MM.1S (cell line): ENCODE results near the gene KNG1.

ENCODE experiments used
- DNase-seq: peaks from one replicate; pipeline ENCODE4 v3.0.0-alpha.2; 2015
- H2AFZ ChIP-seq: fragments of 300-600 bp; sonication (generic); 2 replicates; pipeline ENCODE4 v1.6.0; 2016; ENCODE audit warnings: antibody characterized with exemption, low read length
- H3F3A ChIP-seq: fragments of 300-600 bp; sonication (generic); 2 replicates; pipeline ENCODE4 v1.6.1; 2016; ENCODE audit warnings: mild to moderate bottlenecking, antibody characterized with exemption, low read length, moderate library complexity, mixed read lengths; ENCODE audit not compliant: insufficient read depth
- H3K27ac ChIP-seq: fragments of 300-600 bp; sonication (generic); 2 replicates; pipeline ENCODE4 v1.5.1; 2016; ENCODE audit warnings: mild to moderate bottlenecking, low read length
- H3K27me3 ChIP-seq: fragments of 300-600 bp; sonication (generic); replicated peaks from 2 replicates; pipeline ENCODE4 v1.6.0; 2016; ENCODE audit warnings: low read length; ENCODE audit not compliant: insufficient read depth
- H3K36me3 ChIP-seq: fragments of 300-600 bp; sonication (generic); replicated peaks from 2 replicates; pipeline ENCODE4 v1.6.1; 2016; ENCODE audit warnings: mild to moderate bottlenecking, low read length, mixed read lengths; ENCODE audit not compliant: insufficient read depth
- H3K4me1 ChIP-seq: fragments of 300-600 bp; sonication (generic); 2 replicates; pipeline ENCODE4 v1.6.1; 2016; ENCODE audit warnings: low read length, mixed read lengths
- H3K4me2 ChIP-seq: fragments of 300-600 bp; sonication (generic); 2 replicates; pipeline ENCODE4 v1.6.0; 2016; ENCODE audit warnings: low read depth, low read length
- H3K4me3 ChIP-seq: fragments of 300-600 bp; sonication (generic); 2 replicates; pipeline ENCODE4 v1.5.1; 2016; ENCODE audit warnings: low read length, mixed read lengths
- H3K79me2 ChIP-seq: fragments of 300-600 bp; sonication (generic); 2 replicates; pipeline ENCODE4 v1.6.1; 2016; ENCODE audit warnings: mixed run types, low read length, mixed read lengths
- H3K9ac ChIP-seq: fragments of 300-600 bp; sonication (generic); 2 replicates; pipeline ENCODE4 v1.6.1; 2016; ENCODE audit warnings: low read length, mixed read lengths
- H3K9me2 ChIP-seq: fragments of 300-600 bp; sonication (generic); replicated peaks from 2 replicates; pipeline ENCODE4 v1.6.1; 2016; ENCODE audit warnings: mild to moderate bottlenecking, low read length, mixed read lengths; ENCODE audit not compliant: insufficient read depth
- H3K9me3 ChIP-seq: fragments of 300-600 bp; sonication (generic); replicated peaks from 2 replicates; pipeline ENCODE4 v1.6.1; 2016; ENCODE audit warnings: mild to moderate bottlenecking, low read length, mixed read lengths; ENCODE audit not compliant: insufficient read depth
- H4K20me1 ChIP-seq: fragments of 300-600 bp; sonication (generic); 2 replicates; pipeline ENCODE4 v1.6.1; 2016; ENCODE audit warnings: mild to moderate bottlenecking, low read length, moderate library complexity, mixed read lengths; ENCODE audit not compliant: insufficient read depth
- EZH2 ChIP-seq: fragments of 300-600 bp; sonication (generic); optimal IDR thresholded peaks from 2 replicates; pipeline ENCODE3; 2017; ENCODE audit warnings: low read depth, mild to moderate bottlenecking, antibody characterized with exemption, low read length, mixed read lengths
- EZH2phosphoT487 ChIP-seq: fragments of 300-600 bp; sonication (generic); IDR thresholded peaks from 2 replicates; pipeline ENCODE4 v1.6.1; 2018; ENCODE audit warnings: antibody characterized with exemption, low read length
- TF ChIP-seq, protein P1 (sequence below): fragments of 300-600 bp; sonication (generic); IDR thresholded peaks from 2 replicates; pipeline ENCODE4 v1.5.1; 2016; ENCODE audit warnings: antibody characterized with exemption, low read length, mixed read lengths

KNG1 gene

DNA sequence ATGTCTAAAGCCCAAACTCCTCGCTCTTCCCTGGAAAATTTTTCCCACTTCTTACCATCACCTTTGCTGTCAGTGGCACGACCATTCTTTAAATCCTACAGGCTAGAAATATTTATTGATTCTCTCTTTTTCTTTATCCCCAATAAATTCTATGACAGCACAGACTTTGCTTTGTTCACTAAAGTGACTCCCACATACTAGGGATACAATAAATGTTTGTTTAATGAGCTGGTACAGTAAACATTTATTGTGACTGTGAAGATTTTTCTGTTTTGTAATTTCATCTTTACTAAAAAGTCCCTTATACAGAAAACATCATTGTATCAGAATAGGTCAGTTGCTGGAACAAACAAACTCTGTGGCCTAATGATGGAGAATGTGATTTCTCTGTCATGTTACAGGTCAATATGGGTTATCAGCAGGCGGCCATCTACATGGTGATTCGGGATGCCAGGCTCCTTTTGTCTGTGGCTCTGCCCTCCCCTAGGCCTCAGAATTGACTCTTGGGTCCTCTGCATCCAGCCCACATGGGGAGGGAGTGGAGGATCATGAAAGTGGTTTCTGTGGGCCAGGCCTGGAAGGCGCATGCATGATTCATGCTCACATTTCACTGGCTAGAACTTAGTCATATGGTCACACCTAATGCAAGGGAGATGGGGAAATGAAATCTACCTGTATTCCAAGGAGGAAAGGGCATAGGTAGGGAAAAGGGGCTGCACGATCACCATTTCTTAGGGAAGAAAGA, 22.7 kb upstream of the KNG1 start:
- Histone ChIP-seq H3K27ac (no peak overlapping the region), H3K4me1 (no peaks in the 10 kb centered on the region), H4K20me1 (no peaks in the 10 kb centered on the region), H3K9ac (no peak overlapping the region), H3K36me3 (no peaks in the 10 kb centered on the region), H2AFZ (no peak overlapping the region), H3K9me3 (no peaks in the 10 kb centered on the region), H3K4me3 (no peak overlapping the region), H3K4me2 (no peak overlapping the region), H3K9me2 (no peaks in the 10 kb centered on the region), H3F3A (no peaks in the 10 kb centered on the region), H3K79me2 (no peaks in the 10 kb centered on the region), H3K27me3 (no peaks in the 10 kb centered on the region)
- no peak for DNase-seq
- TF ChIP-seq, protein P1, sequence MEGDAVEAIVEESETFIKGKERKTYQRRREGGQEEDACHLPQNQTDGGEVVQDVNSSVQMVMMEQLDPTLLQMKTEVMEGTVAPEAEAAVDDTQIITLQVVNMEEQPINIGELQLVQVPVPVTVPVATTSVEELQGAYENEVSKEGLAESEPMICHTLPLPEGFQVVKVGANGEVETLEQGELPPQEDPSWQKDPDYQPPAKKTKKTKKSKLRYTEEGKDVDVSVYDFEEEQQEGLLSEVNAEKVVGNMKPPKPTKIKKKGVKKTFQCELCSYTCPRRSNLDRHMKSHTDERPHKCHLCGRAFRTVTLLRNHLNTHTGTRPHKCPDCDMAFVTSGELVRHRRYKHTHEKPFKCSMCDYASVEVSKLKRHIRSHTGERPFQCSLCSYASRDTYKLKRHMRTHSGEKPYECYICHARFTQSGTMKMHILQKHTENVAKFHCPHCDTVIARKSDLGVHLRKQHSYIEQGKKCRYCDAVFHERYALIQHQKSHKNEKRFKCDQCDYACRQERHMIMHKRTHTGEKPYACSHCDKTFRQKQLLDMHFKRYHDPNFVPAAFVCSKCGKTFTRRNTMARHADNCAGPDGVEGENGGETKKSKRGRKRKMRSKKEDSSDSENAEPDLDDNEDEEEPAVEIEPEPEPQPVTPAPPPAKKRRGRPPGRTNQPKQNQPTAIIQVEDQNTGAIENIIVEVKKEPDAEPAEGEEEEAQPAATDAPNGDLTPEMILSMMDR: no peak
- no peak for TF ChIP-seq EZH2

DNA sequence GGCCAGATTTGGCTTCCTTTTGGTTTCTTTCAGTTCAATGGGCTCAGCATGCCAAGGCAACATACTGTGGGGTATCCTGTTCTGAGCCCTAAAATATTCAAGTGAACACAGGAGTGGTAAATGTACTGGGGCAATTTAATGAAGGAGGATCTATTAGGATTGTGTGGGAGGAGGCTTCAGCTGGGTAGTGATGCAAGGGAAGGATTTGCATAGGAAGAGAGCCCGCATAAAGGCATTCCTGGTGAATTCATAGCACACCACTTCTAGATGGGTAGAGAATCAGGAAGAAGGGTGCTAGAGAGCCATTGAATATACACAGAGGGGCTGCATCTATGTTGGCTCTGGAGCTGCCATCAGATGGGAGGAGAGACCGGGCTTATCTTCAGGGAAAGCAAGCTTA, 20.6 kb upstream of the KNG1 start:
- H3K79me2 ChIP-seq: no peaks in the 10 kb centered on the region
- no peaks in the 10 kb centered on the region for H3K4me1 ChIP-seq
- H3K4me3 ChIP-seq: no peak overlapping the region
- no peak overlapping the region for H3K27ac ChIP-seq
- DNase-seq: no peak
- no peaks in the 10 kb centered on the region for H3K9me3 ChIP-seq
- no peak overlapping the region for H2AFZ ChIP-seq
- no peaks in the 10 kb centered on the region for H4K20me1 ChIP-seq
- H3K36me3 ChIP-seq: no peaks in the 10 kb centered on the region
- TF ChIP-seq, protein P1: no peak
- no peak for TF ChIP-seq EZH2
- no peak for TF ChIP-seq EZH2phosphoT487
- H3K9me2 ChIP-seq: no peaks in the 10 kb centered on the region
- no peaks in the 10 kb centered on the region for H3F3A ChIP-seq
- H3K4me2 ChIP-seq: no peak overlapping the region
- no peaks in the 10 kb centered on the region for H3K27me3 ChIP-seq
- H3K9ac ChIP-seq: no peak overlapping the region

DNA sequence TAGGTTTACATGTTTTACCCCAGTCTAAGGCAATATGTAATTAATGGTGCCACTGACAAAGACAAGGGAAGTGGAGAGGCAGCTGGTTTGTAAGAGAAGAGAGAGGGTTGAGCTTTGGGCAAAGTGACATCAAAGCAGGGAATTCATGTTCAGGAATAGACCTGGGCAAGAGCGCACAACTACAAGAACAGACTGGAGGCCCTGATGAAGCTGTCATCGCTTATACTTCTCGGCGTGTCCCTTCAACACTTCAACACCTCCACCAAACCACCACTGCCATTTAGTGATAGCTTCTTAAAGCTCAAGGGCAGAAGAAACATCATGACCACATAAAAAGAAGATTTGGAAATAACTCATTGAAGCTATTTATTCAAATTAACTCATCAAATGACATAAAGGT, 19.6 kb upstream of the KNG1 start:
- Histone ChIP-seq H4K20me1 (no peaks in the 10 kb centered on the region), H3K79me2 (no peaks in the 10 kb centered on the region), H3K27me3 (no peaks in the 10 kb centered on the region), H3K4me3 (no peak overlapping the region), H3K9me2 (no peaks in the 10 kb centered on the region), H3F3A (no peaks in the 10 kb centered on the region), H3K9ac (no peak overlapping the region), H2AFZ (no peak overlapping the region), H3K4me1 (no peaks in the 10 kb centered on the region), H3K36me3 (no peaks in the 10 kb centered on the region), H3K9me3 (no peaks in the 10 kb centered on the region), H3K27ac (no peak overlapping the region), H3K4me2 (no peak overlapping the region)
- TF ChIP-seq, protein P1: no peak
- TF ChIP-seq EZH2 (no peak), EZH2phosphoT487 (no peak)
- DNase-seq: no peak
